H1 (cell line): ENCODE data around the gene REG1B. TPM values are rescaled to one million over a fixed set of nuclear protein-coding genes. Genes with fewer than 3 reads are reported as not detected.

Source experiments
- CTCF ChIA-PET: fragments of 300-600 bp; sonication (Branson Sonifier 250); formaldehyde crosslinking; loops from one replicate; lab custom pipeline; 2021; ENCODE audit not compliant: partially characterized antibody; lab: Charles Lee
- POLR2A ChIA-PET: fragments of 300-600 bp; sonication (Branson Sonifier 250); formaldehyde crosslinking; loops from one replicate; lab custom pipeline; 2021; ENCODE audit warnings: inconsistent platforms; ENCODE audit not compliant: partially characterized antibody; lab: Charles Lee
- DNase-seq, 2 experiments: peaks; one replicate each; pipeline versions ENCODE4 v3.0.0 to v3.0.0-alpha.2; 2010 to 2022; ENCODE audit warnings: low spot score in 2 of 2, low read depth in 1 of 2, mixed read lengths in 1 of 2
- FAIRE-seq: peaks from 2 replicates; lab custom pipeline; 2011; peaks lifted over from hg19 to GRCh38; lab: Jason Lieb, UNC
- H2AFZ ChIP-seq: 2 replicates; pipeline ENCODE4 v1.8.1; 2012; ENCODE audit warnings: low read length, inconsistent platforms
- H2AK5ac ChIP-seq: 2 replicates; pipeline ENCODE4 v1.6.1; 2013; ENCODE audit warnings: low read depth, low read length
- H2BK120ac ChIP-seq: replicated peaks from 2 replicates; pipeline ENCODE3; 2013; ENCODE audit warnings: low read depth, low read length, inconsistent platforms
- H2BK12ac ChIP-seq: 2 replicates; pipeline ENCODE4 v1.6.1; 2013; ENCODE audit warnings: low read depth, low read length
- H2BK15ac ChIP-seq: 2 replicates; pipeline ENCODE4 v1.6.1; 2013; ENCODE audit warnings: low read length
- H2BK20ac ChIP-seq: 2 replicates; pipeline ENCODE4 v1.6.1; 2013; ENCODE audit warnings: low read length
- H2BK5ac ChIP-seq: 2 replicates; pipeline ENCODE4 v1.6.1; 2013; ENCODE audit warnings: low read depth, low read length
- H3K14ac ChIP-seq: 2 replicates; pipeline ENCODE4 v1.6.1; 2013; ENCODE audit warnings: inconsistent platforms; ENCODE audit not compliant: insufficient read length
- H3K18ac ChIP-seq: 2 replicates; pipeline ENCODE4 v1.6.1; 2013; ENCODE audit warnings: low read length; ENCODE audit errors: extremely low read depth
- H3K23ac ChIP-seq: 2 replicates; pipeline ENCODE4 v1.6.1; 2013; ENCODE audit warnings: inconsistent platforms; ENCODE audit not compliant: insufficient read length
- H3K23me2 ChIP-seq: 2 replicates; pipeline ENCODE4 v1.6.1; 2013; ENCODE audit warnings: low read depth, low read length
- H3K27ac ChIP-seq: 2 replicates; pipeline ENCODE4 v1.6.1; 2011; ENCODE audit warnings: low read depth, low read length, inconsistent platforms
- H3K27me3 ChIP-seq, 4 experiments: replicated peaks in 1 of 4; 1 replicate in 1 of 4; 2 replicates in 3 of 4; pipeline versions ENCODE4 v1.6.1 to v1.8.1; 2011 to 2013; ENCODE audit warnings: low read length in 3 of 4, mild to moderate bottlenecking in 3 of 4, inconsistent platforms in 2 of 4, mixed read lengths in 2 of 4, moderate library complexity in 1 of 4; ENCODE audit not compliant: control insufficient read depth in 3 of 4, insufficient read depth in 3 of 4; ENCODE audit errors: extremely low read depth in 1 of 4
- H3K36me3 ChIP-seq, 4 experiments: 2 replicates each; pipeline versions ENCODE4 v1.6.1 to v1.8.1; 2011 to 2013; ENCODE audit warnings: mild to moderate bottlenecking in 4 of 4, low read length in 3 of 4, moderate library complexity in 2 of 4, control low read depth in 1 of 4, inconsistent platforms in 1 of 4; ENCODE audit not compliant: insufficient read depth in 4 of 4, control insufficient read depth in 2 of 4
- H3K4ac ChIP-seq: replicated peaks from 2 replicates; pipeline ENCODE3; 2013; ENCODE audit warnings: low read length, low read depth, mixed read lengths, inconsistent platforms; ENCODE audit not compliant: insufficient read length
- H3K4me1 ChIP-seq, 4 experiments: replicated peaks in 1 of 4; 1 replicate in 1 of 4; 2 replicates in 3 of 4; pipeline versions ENCODE4 v1.6.1 to v1.8.1; 2011 to 2013; ENCODE audit warnings: low read length in 3 of 4, inconsistent platforms in 2 of 4, mixed read lengths in 1 of 4; ENCODE audit not compliant: insufficient read depth in 4 of 4, control insufficient read depth in 3 of 4
- H3K4me2 ChIP-seq, 2 experiments: 2 replicates each; pipeline versions ENCODE4 v1.6.1 to v1.8.1; 2011 to 2013; ENCODE audit warnings: low read depth in 2 of 2, low read length in 2 of 2, control low read depth in 1 of 2, inconsistent platforms in 1 of 2, mild to moderate bottlenecking in 1 of 2; ENCODE audit not compliant: insufficient read depth in 1 of 2
- H3K4me3 ChIP-seq, 4 experiments: fragments of 200-600, 300-600 bp in 1 of 4; sonication (generic), shearing (Covaris generic), sonication (Bioruptor Twin) in 1 of 4; 2 replicates each; pipeline versions ENCODE4 v1.5.1 to v1.8.1; 2011 to 2016; ENCODE audit warnings: low read length in 4 of 4, low read depth in 3 of 4, control low read depth in 2 of 4, inconsistent platforms in 2 of 4, mild to moderate bottlenecking in 2 of 4, mixed read lengths in 1 of 4, moderate library complexity in 1 of 4; ENCODE audit not compliant: insufficient read depth in 2 of 4; ENCODE audit errors: extremely low read depth in 1 of 4
- H3K56ac ChIP-seq: replicated peaks from 2 replicates; pipeline ENCODE3; 2013; ENCODE audit warnings: low read depth, mild to moderate bottlenecking, mixed read lengths, low read length, inconsistent platforms; ENCODE audit not compliant: insufficient read length
- H3K79me1 ChIP-seq: 2 replicates; pipeline ENCODE4 v1.6.1; 2013; ENCODE audit warnings: low read depth, low read length, control low read depth
- H3K79me2 ChIP-seq, 2 experiments: 2 replicates each; pipeline versions ENCODE4 v1.6.1 to v1.8.1; 2012 to 2013; ENCODE audit warnings: low read length in 2 of 2, mild to moderate bottlenecking in 2 of 2, inconsistent platforms in 1 of 2; ENCODE audit not compliant: insufficient read depth in 2 of 2, control insufficient read depth in 1 of 2
- H3K9ac ChIP-seq, 4 experiments: replicated peaks in 1 of 4; 1 replicate in 1 of 4; 2 replicates in 3 of 4; pipeline versions ENCODE4 v1.6.1 to v1.8.1; 2011 to 2013; ENCODE audit warnings: low read depth in 3 of 4, low read length in 3 of 4, control low read depth in 2 of 4, mild to moderate bottlenecking in 2 of 4, moderate library complexity in 2 of 4, inconsistent platforms in 1 of 4; ENCODE audit errors: extremely low read depth in 1 of 4
- H3K9me3 ChIP-seq, 2 experiments: 2 replicates each; pipeline versions ENCODE4 v1.6.1 to v1.8.1; 2012 to 2013; ENCODE audit warnings: mild to moderate bottlenecking in 2 of 2, moderate library complexity in 2 of 2, control low read depth in 1 of 2, inconsistent platforms in 1 of 2, low read depth in 1 of 2, low read length in 1 of 2, mixed read lengths in 1 of 2; ENCODE audit not compliant: insufficient read depth in 2 of 2
- H4K20me1 ChIP-seq, 2 experiments: replicated peaks in 1 of 2; 2 replicates each; pipeline versions ENCODE3 to v1.8.1; 2011 to 2013; ENCODE audit warnings: inconsistent platforms in 2 of 2, low read length in 2 of 2, mild to moderate bottlenecking in 1 of 2; ENCODE audit not compliant: insufficient read depth in 2 of 2, control insufficient read depth in 1 of 2
- H4K5ac ChIP-seq: 2 replicates; pipeline ENCODE4 v1.6.1; 2013; ENCODE audit warnings: low read length, low read depth, mixed read lengths, inconsistent platforms; ENCODE audit not compliant: insufficient read length
- H4K8ac ChIP-seq: 2 replicates; pipeline ENCODE4 v1.8.0; 2013; ENCODE audit warnings: mild to moderate bottlenecking, moderate library complexity, low read length, inconsistent platforms; ENCODE audit not compliant: insufficient read depth; ENCODE audit errors: extremely low read depth
- H4K91ac ChIP-seq: replicated peaks from 2 replicates; pipeline ENCODE3; 2013; ENCODE audit warnings: low read length, mixed read lengths, inconsistent platforms; ENCODE audit not compliant: insufficient read length
- BRCA1 ChIP-seq: IDR thresholded peaks from 2 replicates; pipeline ENCODE4 v1.6.1; 2012; ENCODE audit warnings: low read depth, low read length, improper control_type of control experiment
- CBX5 ChIP-seq: fragments of 300-800, 300-1000 bp; sonication (generic); IDR thresholded peaks from 2 replicates; pipeline ENCODE4 v1.7.1; 2016; ENCODE audit warnings: antibody characterized with exemption, low read length, low read depth
- CHD1 ChIP-seq: IDR thresholded peaks from 2 replicates; pipeline ENCODE4 v1.6.1; 2012; ENCODE audit warnings: low read depth, low read length, improper control_type of control experiment
- EGR1 ChIP-seq: IDR thresholded peaks from 2 replicates; pipeline ENCODE4 v1.6.1; 2011; ENCODE audit warnings: low read depth, low read length, borderline replicate concordance
- EZH2 ChIP-seq: fragments of 200-600 bp; sonication (generic); IDR thresholded peaks from 2 replicates; pipeline ENCODE4 v1.7.1; 2012; ENCODE audit warnings: low read depth, mild to moderate bottlenecking, moderate library complexity, low read length, inconsistent platforms; ENCODE audit not compliant: severe bottlenecking
- GTF2F1 ChIP-seq: IDR thresholded peaks from 2 replicates; pipeline ENCODE4 v1.6.1; 2012; ENCODE audit warnings: low read depth, low read length, improper control_type of control experiment, borderline replicate concordance
- HDAC6 ChIP-seq: IDR thresholded peaks from one replicate; pipeline ENCODE4 v1.7.1; 2012; ENCODE audit warnings: low read depth, mild to moderate bottlenecking, inconsistent platforms, low read length, moderate library complexity
- JUN ChIP-seq: IDR thresholded peaks from 2 replicates; pipeline ENCODE4 v1.6.1; 2011; ENCODE audit warnings: low read depth, mild to moderate bottlenecking, improper control_type of control experiment, low read length
- JUND ChIP-seq: IDR thresholded peaks from 2 replicates; pipeline ENCODE4 v1.6.1; 2011; ENCODE audit warnings: mild to moderate bottlenecking, improper control_type of control experiment, low read length
- RAD21 ChIP-seq, 2 experiments: IDR thresholded peaks in 1 of 2; conservative IDR thresholded peaks in 1 of 2; 2 replicates each; pipeline ENCODE4 v1.6.1; 2011; ENCODE audit warnings: low read depth in 2 of 2, low read length in 2 of 2, improper control_type of control experiment in 1 of 2, inconsistent platforms in 1 of 2, mild to moderate bottlenecking in 1 of 2, moderate library complexity in 1 of 2
- RBBP5 ChIP-seq: IDR thresholded peaks from 2 replicates; pipeline ENCODE4 v1.7.1; 2012; ENCODE audit warnings: low read depth, mild to moderate bottlenecking, inconsistent platforms, low read length, moderate library complexity, borderline replicate concordance
- RFX5 ChIP-seq: IDR thresholded peaks from 2 replicates; pipeline ENCODE4 v1.6.1; 2011; ENCODE audit warnings: low read depth, low read length, improper control_type of control experiment, borderline replicate concordance
- RNF2 ChIP-seq: fragments of 200-900, 300-1000 bp; sonication (generic); IDR thresholded peaks from 2 replicates; pipeline ENCODE4 v1.7.1; 2016; ENCODE audit warnings: borderline replicate concordance, low read depth, mild to moderate bottlenecking, antibody characterized with exemption, low read length; ENCODE audit not compliant: poor library complexity, severe bottlenecking; ENCODE audit errors: missing control alignments
- TAF1 ChIP-seq: IDR thresholded peaks from 2 replicates; pipeline ENCODE4 v1.6.1; 2011; ENCODE audit warnings: mild to moderate bottlenecking, low read depth, low read length
- polyA plus RNA-seq, 7 experiments: library from polyadenylated mRNA; depleted of rRNA in 3 of 7; stranded (reverse) in 5 of 7; unstranded in 2 of 7; fragments of >200 nt in 5 of 7; fragments of 200-250 nt in 2 of 7; gene quantifications; 1 replicate in 5 of 7; 2 replicates in 1 of 7; 4 replicates in 1 of 7; pipeline versions ENCODE4 v1.2.1 to v1.2.3, GENCODE V29; 2011 to 2013; ENCODE audit warnings: missing spikeins in 2 of 7, mixed read lengths in 2 of 7
- total RNA-seq: library from RNA; stranded (reverse); fragmentation: NEBNext Ultra II Directional; extraction: Animal tissue kit (Norgen Biotek cat#: 25700); gene quantifications from 2 replicates; pipeline ENCODE4 v1.2.1, GENCODE V29; 2021
- TF ChIP-seq, protein P1 (sequence below): IDR thresholded peaks from 2 replicates; pipeline ENCODE4 v1.6.1; 2012; ENCODE audit warnings: inconsistent platforms

Gene REG1B
- total and polyA plus RNA-seq, 2 of the 8 experiments (the other 6 are each of a cell fraction or from before 2014, with no cell fraction given) = not detected

GRCh38 chr2:79129804-79130203 lies 42.0 kb upstream of the REG1B start:
- no peaks in the 10 kb centered on the region for H3K36me3 ChIP-seq
- H2BK5ac ChIP-seq = no peak overlapping the region
- H3K23ac ChIP-seq = no peak overlapping the region
- H3K4ac ChIP-seq = no peak overlapping the region
- H3K79me2 ChIP-seq = no peaks in the 10 kb centered on the region
- no peak overlapping the region for H3K9ac ChIP-seq
- no peaks in the 10 kb centered on the region for H3K23me2 ChIP-seq
- no peak overlapping the region for H3K14ac ChIP-seq
- no peak overlapping the region for H2BK20ac ChIP-seq
- CTCF ChIA-PET = no interaction called here
- no peak overlapping the region for H4K5ac ChIP-seq
- DNase-seq (no peak), FAIRE-seq (no peak)
- no peak overlapping the region for H2BK120ac ChIP-seq
- H4K20me1 ChIP-seq = no peaks in the 10 kb centered on the region
- H2BK12ac ChIP-seq = no peak overlapping the region
- no peak overlapping the region for H3K4me3 ChIP-seq
- no peaks in the 10 kb centered on the region for H3K4me1 ChIP-seq
- no peak overlapping the region for H4K8ac ChIP-seq
- H3K4me2 ChIP-seq = no peak overlapping the region
- H3K79me1 ChIP-seq = no peaks in the 10 kb centered on the region
- H3K9me3 ChIP-seq = no peaks in the 10 kb centered on the region
- H3K18ac ChIP-seq = no peak overlapping the region
- H4K91ac ChIP-seq = no peak overlapping the region
- H3K27me3 ChIP-seq = no peaks in the 10 kb centered on the region
- no peak overlapping the region for H2AFZ ChIP-seq
- POLR2A ChIA-PET = no interaction called here
- H3K27ac ChIP-seq = no peak overlapping the region
- H3K56ac ChIP-seq = no peak overlapping the region
- no peak overlapping the region for H2AK5ac ChIP-seq
- no peak overlapping the region for H2BK15ac ChIP-seq
- TF ChIP-seq RAD21 (IDR thresholded peaks at IDR 0.05 in 1 of 2, conservative IDR thresholded peaks at IDR 0.05 in 1 of 2; ENCODE audit: low read depth in 2 of 2, low read length in 2 of 2) (no peak), CHD1 (no peak), GTF2F1 (no peak), BRCA1 (no peak), EGR1 (no peak), RNF2 (no peak), EZH2 (no peak), JUND (no peak), RBBP5 (no peak), HDAC6 (no peak), CBX5 (no peak), TAF1 (no peak), RFX5 (no peak), JUN (no peak)
- TF ChIP-seq, protein P1, sequence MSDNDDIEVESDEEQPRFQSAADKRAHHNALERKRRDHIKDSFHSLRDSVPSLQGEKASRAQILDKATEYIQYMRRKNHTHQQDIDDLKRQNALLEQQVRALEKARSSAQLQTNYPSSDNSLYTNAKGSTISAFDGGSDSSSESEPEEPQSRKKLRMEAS = no peak
